ENCODE measurements around the gene HS6ST3.
"Not testable (repeated sequence)": the region's sequence is repeated elsewhere in the genome, so short reads cannot be mapped to it uniquely, and the experiment has no call there.

Gene HS6ST3

GRCh38 chr13:96475103-96475502 lies 385.2 kb downstream of the HS6ST3 start:
- TF ChIP-seq POLR2A (IDR thresholded peaks at IDR 0.05; ENCODE audit: low read depth, low read length) (no peak), TAF1 (IDR thresholded peaks at IDR 0.05; ENCODE audit: borderline replicate concordance, low read depth, low read length) (no peak), POLR2AphosphoS5 (IDR thresholded peaks at IDR 0.05; ENCODE audit: low read depth, low read length) (no peak)
- no peak for FAIRE-seq
- no peak for DNase-seq (ENCODE audit: insufficient read length)

GRCh38 chr13:96481482-96481881 lies 391.6 kb downstream of the HS6ST3 start:
- no peak for FAIRE-seq
- DNase-seq (ENCODE audit: insufficient read length): no peak
- TF ChIP-seq POLR2A (IDR thresholded peaks at IDR 0.05; ENCODE audit: low read depth, low read length): no peak
- TF ChIP-seq POLR2AphosphoS5 (IDR thresholded peaks at IDR 0.05; ENCODE audit: low read depth, low read length): no peak
- no peak for TF ChIP-seq TAF1 (IDR thresholded peaks at IDR 0.05; ENCODE audit: borderline replicate concordance, low read depth, low read length)

- FAIRE-seq: no peak
- DNase-seq (ENCODE audit: insufficient read length): no peak
- no peak for TF ChIP-seq POLR2AphosphoS5 (IDR thresholded peaks at IDR 0.05; ENCODE audit: low read depth, low read length)
- no peak for TF ChIP-seq TAF1 (IDR thresholded peaks at IDR 0.05; ENCODE audit: borderline replicate concordance, low read depth, low read length)
- no peak for TF ChIP-seq POLR2A (IDR thresholded peaks at IDR 0.05; ENCODE audit: low read depth, low read length)
Measured at GRCh38 chr13:96490496-96490989, 400.6 kb downstream of the HS6ST3 start.

GRCh38 chr13:96491103-96491502 lies 401.2 kb downstream of the HS6ST3 start:
- no peak for TF ChIP-seq TAF1 (IDR thresholded peaks at IDR 0.05; ENCODE audit: borderline replicate concordance, low read depth, low read length)
- TF ChIP-seq POLR2AphosphoS5 (IDR thresholded peaks at IDR 0.05; ENCODE audit: low read depth, low read length): no peak
- no peak for TF ChIP-seq POLR2A (IDR thresholded peaks at IDR 0.05; ENCODE audit: low read depth, low read length)
- DNase-seq (ENCODE audit: insufficient read length) (no peak), FAIRE-seq (no peak)

GRCh38 chr13:96492766-96493165 lies 402.9 kb downstream of the HS6ST3 start:
- DNase-seq (ENCODE audit: insufficient read length) (no peak), FAIRE-seq (no peak)
- TF ChIP-seq POLR2AphosphoS5 (IDR thresholded peaks at IDR 0.05; ENCODE audit: low read depth, low read length): no peak
- TF ChIP-seq TAF1 (IDR thresholded peaks at IDR 0.05; ENCODE audit: borderline replicate concordance, low read depth, low read length): no peak
- TF ChIP-seq POLR2A (IDR thresholded peaks at IDR 0.05; ENCODE audit: low read depth, low read length): no peak

GRCh38 chr13:96499656-96500055 lies 409.7 kb downstream of the HS6ST3 start:
- no peak for FAIRE-seq
- TF ChIP-seq POLR2AphosphoS5 (IDR thresholded peaks at IDR 0.05; ENCODE audit: low read depth, low read length) (no peak), TAF1 (IDR thresholded peaks at IDR 0.05; ENCODE audit: borderline replicate concordance, low read depth, low read length) (no peak), POLR2A (IDR thresholded peaks at IDR 0.05; ENCODE audit: low read depth, low read length) (no peak)
- DNase-seq (ENCODE audit: insufficient read length): no peak

GRCh38 chr13:96500953-96501352 lies 411.0 kb downstream of the HS6ST3 start:
- FAIRE-seq (no peak), DNase-seq (ENCODE audit: insufficient read length) (no peak)
- TF ChIP-seq TAF1 (IDR thresholded peaks at IDR 0.05; ENCODE audit: borderline replicate concordance, low read depth, low read length) (no peak), POLR2AphosphoS5 (IDR thresholded peaks at IDR 0.05; ENCODE audit: low read depth, low read length) (no peak), POLR2A (IDR thresholded peaks at IDR 0.05; ENCODE audit: low read depth, low read length) (no peak)

GRCh38 chr13:96503481-96503880 lies 413.6 kb downstream of the HS6ST3 start:
- TF ChIP-seq POLR2AphosphoS5 (IDR thresholded peaks at IDR 0.05; ENCODE audit: low read depth, low read length) (no peak), POLR2A (IDR thresholded peaks at IDR 0.05; ENCODE audit: low read depth, low read length) (no peak), TAF1 (IDR thresholded peaks at IDR 0.05; ENCODE audit: borderline replicate concordance, low read depth, low read length) (no peak)
- no peak for DNase-seq (ENCODE audit: insufficient read length)
- no peak for FAIRE-seq

GRCh38 chr13:96511587-96511986 lies 421.7 kb downstream of the HS6ST3 start:
- DNase-seq (ENCODE audit: insufficient read length) (no peak), FAIRE-seq (no peak)
- TF ChIP-seq TAF1 (IDR thresholded peaks at IDR 0.05; ENCODE audit: borderline replicate concordance, low read depth, low read length): no peak
- TF ChIP-seq POLR2AphosphoS5 (IDR thresholded peaks at IDR 0.05; ENCODE audit: low read depth, low read length): no peak
- TF ChIP-seq POLR2A (IDR thresholded peaks at IDR 0.05; ENCODE audit: low read depth, low read length): no peak

- DNase-seq (ENCODE audit: insufficient read length) (no peak), FAIRE-seq (no peak)
- TF ChIP-seq TAF1 (IDR thresholded peaks at IDR 0.05; ENCODE audit: borderline replicate concordance, low read depth, low read length) (no peak), POLR2A (IDR thresholded peaks at IDR 0.05; ENCODE audit: low read depth, low read length) (no peak), POLR2AphosphoS5 (IDR thresholded peaks at IDR 0.05; ENCODE audit: low read depth, low read length) (no peak)
Measured at GRCh38 chr13:96519380-96519779, 429.5 kb downstream of the HS6ST3 start.

- not testable (repeated sequence) for DNase-seq (ENCODE audit: insufficient read length); FAIRE-seq
Measured at GRCh38 chr13:96524398-96525020, 434.6 kb downstream of the HS6ST3 start.

GRCh38 chr13:96525715-96526114 lies 435.8 kb downstream of the HS6ST3 start:
- TF ChIP-seq TAF1 (IDR thresholded peaks at IDR 0.05; ENCODE audit: borderline replicate concordance, low read depth, low read length) (no peak), POLR2A (IDR thresholded peaks at IDR 0.05; ENCODE audit: low read depth, low read length) (no peak), POLR2AphosphoS5 (IDR thresholded peaks at IDR 0.05; ENCODE audit: low read depth, low read length) (no peak)
- FAIRE-seq (no peak), DNase-seq (ENCODE audit: insufficient read length) (no peak)

Data from GM12892 (cell line).